NCI-H2196 treated with DMSO at 0.1 percent for 48 hours (cell line): ENCODE results near the gene PMF1.

Experiments
- DNase-seq: peaks from one replicate; lab custom pipeline; 2025; ENCODE audit not compliant: unreplicated experiment; lab: John Stamatoyannopoulos, UW

Gene PMF1

GRCh38 chr1:156233426-156234127, 20.8 kb downstream of the PMF1 start:
- no peak for DNase-seq

GRCh38 chr1:156236164-156236563, 23.4 kb downstream of the PMF1 start:
- no peak for DNase-seq

DNA sequence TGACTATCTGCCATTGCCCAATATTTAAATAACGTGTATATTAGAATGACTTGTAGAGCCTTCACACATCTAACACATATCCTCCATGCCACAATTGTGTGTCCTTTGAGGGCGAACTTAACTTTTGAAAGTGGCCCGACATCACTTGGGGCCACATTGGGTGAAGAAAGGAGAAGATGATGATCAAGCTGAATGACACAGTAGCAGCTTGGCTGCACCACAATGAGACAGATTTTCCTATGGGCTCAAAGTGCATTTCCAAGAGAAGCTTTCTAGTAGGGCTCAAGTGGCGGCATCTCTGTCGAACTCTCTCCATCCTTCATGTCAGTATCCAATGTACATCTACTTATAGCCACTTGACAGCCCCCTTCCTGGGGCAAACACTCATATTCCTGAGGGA, 25.4 kb downstream of the PMF1 start:
- DNase-seq, result no peak

GRCh38 chr1:156241311-156241811, 28.6 kb downstream of the PMF1 start:
- DNase-seq, result no peak

DNA sequence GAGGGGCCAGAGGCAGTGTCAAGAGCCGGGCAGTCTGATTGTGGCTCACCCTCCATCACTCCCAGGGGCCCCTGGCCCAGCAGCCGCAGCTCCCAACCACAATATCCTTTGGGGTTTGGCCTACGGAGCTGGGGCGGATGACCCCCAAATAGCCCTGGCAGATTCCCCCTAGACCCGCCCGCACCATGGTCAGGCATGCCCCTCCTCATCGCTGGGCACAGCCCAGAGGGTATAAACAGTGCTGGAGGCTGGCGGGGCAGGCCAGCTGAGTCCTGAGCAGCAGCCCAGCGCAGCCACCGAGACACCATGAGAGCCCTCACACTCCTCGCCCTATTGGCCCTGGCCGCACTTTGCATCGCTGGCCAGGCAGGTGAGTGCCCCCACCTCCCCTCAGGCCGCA, 29.1 kb downstream of the PMF1 start, which contains the start of gene BGLAP:
Gene BGLAP, plus strand, starts transcription at position 259 of the 400 bp plus-strand sequence. Its CDS starts 48 bp downstream, at position 307.
- DNase-seq, result no peak

DNA sequence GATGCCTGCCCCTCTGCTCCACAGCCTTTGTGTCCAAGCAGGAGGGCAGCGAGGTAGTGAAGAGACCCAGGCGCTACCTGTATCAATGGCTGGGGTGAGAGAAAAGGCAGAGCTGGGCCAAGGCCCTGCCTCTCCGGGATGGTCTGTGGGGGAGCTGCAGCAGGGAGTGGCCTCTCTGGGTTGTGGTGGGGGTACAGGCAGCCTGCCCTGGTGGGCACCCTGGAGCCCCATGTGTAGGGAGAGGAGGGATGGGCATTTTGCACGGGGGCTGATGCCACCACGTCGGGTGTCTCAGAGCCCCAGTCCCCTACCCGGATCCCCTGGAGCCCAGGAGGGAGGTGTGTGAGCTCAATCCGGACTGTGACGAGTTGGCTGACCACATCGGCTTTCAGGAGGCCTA, 29.9 kb downstream of the PMF1 start:
- no peak for DNase-seq

DNA sequence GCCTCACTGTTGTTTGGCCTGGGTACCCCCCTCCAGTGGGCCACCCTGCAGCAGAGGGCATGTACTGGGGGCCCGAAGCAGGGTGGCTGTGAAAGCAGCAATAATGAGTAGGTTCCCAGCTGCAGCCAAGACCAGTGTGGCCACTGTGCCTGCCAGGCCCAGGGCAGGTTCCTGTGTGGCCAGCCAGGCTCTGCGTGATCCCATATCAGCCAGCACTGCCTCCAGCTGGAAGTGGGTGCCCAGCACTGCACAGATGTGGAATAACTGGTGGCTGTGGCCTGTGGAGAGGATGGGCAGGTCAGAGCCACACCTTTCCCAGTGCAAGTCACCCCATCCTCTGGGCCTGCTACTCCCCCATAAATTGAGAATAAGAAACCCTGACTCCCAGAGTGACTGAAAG, 31.3 kb downstream of the PMF1 start:
- DNase-seq, result no peak

DNA sequence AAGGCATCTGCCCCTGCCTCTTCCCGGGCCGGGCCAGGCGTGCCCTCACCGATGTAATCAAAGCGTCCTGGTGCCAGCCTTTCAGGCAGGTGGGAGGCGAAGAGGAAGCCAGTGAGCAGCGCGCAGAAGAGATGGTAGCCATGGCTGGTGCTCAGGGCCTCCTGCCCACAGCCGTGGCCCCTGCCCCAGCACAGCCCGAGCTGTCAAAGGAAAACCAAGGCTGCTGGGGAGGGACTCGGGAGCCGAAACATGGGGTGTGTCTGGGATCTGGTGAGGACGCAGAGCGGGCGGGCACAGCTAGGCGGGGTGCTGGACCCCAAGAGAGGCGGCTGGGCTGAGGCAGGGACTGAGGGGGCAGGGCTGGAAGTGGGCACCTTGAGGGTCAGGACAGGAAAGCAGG, 31.9 kb downstream of the PMF1 start:
- no peak for DNase-seq

DNA sequence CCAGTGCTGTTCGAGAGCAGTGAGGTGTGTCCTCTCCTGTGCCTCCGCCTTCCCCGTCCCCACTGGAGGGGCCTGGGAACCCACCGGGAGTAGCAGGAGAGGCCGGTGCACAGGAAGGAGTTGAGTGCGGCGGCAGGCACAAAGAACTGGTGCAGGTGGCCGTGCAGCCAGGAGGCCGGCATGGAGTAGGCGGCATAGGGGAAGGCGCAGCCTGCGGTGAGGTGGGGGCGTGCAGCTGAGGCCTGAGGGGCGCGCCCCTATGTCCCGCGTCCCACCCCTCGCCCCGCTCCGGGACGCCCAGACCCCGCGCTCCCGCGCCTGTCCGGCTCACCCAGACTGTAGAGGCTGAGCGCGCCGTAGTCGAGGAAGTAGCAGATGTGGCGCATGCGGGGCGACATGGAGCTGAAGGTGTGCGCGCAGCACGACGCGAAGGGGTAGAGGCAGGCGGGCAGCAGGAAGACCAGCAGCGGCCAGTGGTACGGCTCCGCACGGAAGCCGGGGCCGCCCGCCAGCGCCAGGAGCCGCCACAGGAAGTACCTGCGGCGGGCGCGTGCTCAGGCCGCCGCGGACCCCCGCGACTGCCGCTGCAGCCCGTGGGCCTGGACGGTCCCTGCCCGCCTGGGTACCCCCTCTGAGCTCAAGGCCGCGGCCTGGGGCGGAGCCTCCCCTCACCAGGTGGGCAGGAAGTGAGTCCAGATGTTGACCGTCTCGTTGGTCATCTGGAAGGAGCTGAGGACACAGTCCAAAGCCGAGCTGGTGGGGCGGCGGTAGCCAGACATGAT, 32.8 kb downstream of the PMF1 start:
- no peak for DNase-seq

DNA sequence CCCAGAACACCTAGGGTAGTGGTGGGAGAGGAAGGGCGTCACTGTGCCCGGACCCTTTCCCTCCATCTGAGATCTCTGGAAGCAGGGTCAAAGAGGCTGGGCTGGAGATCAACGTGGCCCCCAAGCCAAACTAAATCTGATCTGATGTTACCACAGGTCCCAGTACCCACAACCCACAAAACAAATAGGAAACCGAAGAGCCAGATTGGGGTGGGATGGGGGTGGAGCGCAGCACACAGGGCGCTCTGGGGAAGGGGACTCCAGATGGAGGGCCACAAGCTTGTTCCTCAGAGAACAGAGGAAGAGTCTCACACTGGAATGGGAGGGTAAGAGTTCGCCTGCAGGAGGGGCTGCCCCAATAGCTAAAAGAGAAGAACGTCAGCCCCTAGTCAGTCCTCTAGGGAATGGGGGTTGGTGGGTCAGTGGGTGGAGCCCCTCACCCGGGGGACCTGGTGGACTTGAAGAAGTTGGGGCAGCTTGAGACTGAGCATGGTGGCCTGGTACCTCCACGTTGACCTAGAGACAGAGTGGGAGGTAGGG, 33.5 kb downstream of the PMF1 start:
- no peak for DNase-seq

GRCh38 chr1:156246781-156247459, 34.1 kb downstream of the PMF1 start:
- DNase-seq, result no peak

DNA sequence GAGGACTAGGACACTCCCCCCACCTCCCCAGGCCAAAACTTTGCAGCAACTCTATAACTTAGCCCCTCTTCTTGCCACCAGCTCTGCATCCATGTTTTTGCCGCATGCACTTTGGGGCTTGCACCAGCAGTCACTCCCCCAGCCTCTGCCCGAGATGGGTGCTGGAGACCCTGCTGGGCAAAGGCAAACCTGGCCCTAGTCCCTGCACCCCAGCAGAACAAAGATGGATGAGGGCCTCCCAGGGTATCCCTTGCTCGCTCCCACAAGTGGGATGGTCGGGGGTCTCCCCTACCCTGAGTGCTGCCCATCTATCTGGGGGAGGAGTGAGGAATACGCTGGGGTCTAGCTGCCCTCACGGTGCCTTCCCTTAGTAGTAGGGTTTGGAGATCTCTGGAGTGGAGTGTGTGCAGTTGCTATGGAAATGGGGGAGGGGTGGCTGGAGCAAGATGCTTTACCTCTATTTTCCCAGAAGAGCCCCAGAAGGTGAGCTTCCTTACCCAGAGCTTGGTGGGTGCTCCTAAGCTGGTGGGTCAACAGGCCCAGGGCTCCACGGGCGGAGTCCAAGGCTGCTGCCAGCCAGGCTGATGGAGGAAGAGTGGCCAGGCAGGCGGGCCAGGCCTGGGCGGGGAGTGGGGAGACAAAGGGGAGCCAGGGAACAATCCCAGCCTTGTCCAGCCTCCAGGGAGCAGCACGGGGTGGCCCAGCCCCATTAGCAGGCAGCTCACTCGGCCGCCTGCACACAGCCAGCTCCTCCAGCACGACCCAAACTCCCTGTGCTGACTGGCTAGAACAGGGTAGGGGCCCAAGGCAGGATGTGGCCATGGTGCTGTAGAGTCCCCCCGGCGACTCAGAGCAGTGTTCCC, 34.9 kb downstream of the PMF1 start, which contains the start of gene PAQR6:
Gene PAQR6, minus strand, starts transcription at position 597 of the 863 bp plus-strand sequence. CDS start 1,325 bp downstream, outside the sequence.
- no peak for DNase-seq

DNA sequence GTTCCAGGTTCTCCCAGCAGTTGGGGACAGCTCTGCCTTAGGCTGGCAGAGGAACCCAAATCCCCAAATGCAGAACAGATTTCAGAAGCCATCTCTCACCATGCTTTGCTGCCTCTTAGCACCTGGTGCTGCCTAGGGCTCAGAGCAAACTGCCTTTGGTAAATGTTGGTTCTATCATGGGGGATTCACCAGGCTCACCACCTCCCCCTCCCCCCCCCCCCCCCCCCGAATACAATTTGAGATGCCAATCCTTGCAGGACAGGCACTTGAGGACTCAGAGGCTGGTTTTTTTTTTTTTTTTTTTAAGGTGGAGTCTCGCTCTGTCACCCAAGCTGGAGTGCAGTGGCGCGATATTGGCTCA, 35.5 kb downstream of the PMF1 start:
- DNase-seq, result no peak

- no peak for DNase-seq
Measured at GRCh38 chr1:156249593-156249992, 36.8 kb downstream of the PMF1 start.

DNA sequence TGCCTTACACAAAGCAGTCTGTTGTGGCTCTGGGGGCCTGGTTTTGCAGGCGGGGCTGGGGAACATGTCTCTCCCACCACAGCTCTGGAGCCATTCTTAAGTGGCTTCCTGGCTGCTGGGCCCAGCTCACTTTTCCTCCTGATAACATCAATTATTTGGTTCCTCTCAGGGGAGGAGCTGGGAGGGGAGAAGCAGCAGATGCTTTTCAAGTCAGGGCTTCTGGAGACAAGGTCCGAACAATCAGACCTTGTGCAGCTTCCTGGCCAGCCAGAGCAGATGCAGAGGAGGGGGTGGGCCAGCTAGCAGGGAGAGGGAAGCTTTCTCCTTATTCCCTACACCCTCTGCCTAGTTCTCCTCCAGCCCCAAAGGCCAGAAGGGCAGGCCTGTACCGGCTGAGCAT, 38.7 kb downstream of the PMF1 start:
- DNase-seq, result peak; percentile 31

DNA sequence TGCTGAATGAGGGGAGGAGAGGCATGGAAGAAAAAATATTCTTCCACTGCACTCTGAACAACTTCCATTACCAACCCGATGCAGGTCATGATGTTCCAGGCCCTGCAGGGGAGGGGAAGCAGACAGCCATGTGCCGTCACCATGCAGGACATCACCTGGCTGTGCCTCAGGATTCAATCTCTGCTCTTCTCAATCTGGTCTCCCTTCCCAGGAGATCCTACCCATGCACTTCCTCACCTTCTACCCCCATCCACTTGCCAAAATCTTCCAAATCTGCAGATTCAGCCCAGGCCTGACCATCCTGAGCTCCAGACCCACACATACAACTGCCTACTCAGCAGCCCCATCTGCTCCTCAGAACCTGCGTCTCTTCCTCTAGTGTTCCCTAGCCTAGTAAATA, 40.8 kb downstream of the PMF1 start:
- no peak for DNase-seq

DNA sequence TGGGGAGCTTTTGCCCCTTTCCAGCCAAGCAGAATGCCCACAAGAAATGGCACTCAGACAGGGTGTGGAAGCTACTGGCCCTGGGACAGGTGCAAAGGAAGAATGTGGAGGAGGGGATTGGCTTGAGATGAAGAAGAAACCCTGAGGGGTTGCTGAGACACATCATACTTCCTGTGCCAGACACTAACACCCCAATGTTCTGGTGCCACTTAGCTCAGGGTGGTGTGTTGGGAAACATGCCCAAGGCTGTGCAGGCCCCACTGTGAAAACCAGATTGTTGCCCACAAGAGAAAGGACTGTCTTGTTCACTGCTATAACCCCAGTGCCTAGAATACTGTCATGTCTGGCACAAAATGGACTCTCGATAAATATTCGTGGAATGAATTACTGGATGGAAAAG, 44.9 kb downstream of the PMF1 start:
- DNase-seq, result no peak

DNA sequence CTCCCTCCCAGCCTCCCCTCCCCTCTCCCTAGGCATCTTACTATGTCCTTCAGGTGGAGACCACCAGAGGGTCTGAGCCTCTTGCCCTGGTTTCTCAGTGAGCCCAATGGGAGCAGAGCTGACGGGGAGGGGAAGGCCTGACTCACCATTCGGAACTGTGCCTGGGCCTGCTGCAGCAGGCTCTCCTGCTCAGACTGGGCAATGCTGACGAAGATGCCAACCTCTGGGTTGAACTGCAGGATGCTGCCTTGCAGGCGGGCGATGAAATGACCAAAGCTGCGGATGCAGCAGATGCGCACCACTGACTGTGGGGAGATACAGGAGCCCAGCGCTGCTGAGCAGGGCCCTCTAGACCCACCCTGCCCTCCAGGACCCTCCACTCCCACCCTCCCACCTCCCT, 46.1 kb downstream of the PMF1 start:
- no peak for DNase-seq

- DNase-seq, result no peak
Measured at GRCh38 chr1:156259805-156260204, 47.0 kb downstream of the PMF1 start.

DNA sequence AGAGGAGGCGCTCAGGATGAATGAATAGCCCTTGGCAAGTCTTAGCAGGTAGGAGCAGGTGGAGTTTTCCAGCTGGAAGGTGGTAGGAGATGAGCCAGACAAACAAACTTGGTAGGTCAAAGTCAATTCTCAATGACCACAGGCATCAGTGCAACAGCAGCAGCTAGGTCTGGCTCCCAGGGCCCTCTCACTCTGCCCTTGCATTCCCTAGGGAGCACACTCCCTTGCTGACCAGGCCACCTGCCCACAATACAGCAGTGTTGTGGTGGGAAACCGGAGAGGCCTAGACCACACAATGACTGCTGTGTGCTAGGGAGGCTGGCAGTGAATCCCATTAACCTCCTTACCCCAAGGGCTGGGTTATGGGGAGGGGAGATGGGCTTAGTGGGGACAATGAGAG, 48.1 kb downstream of the PMF1 start:
- no peak for DNase-seq
